Nephron progenitor cell (in vitro differentiated cells): ENCODE results near the gene TECRL.

ENCODE experiments used
- DNase-seq: peaks from one replicate; pipeline ENCODE4 v3.0.0; 2021
- H3K27ac Mint-ChIP-seq: 2 replicates; pipeline ENCODE4 v1.8.0; 2021; ENCODE audit warnings: mild to moderate bottlenecking, moderate library complexity, mixed read lengths
- H3K27me3 Mint-ChIP-seq: 2 replicates; pipeline ENCODE4 v1.8.0; 2021; ENCODE audit warnings: mild to moderate bottlenecking, low read depth, mixed read lengths; ENCODE audit not compliant: poor library complexity
- H3K36me3 Mint-ChIP-seq: 2 replicates; pipeline ENCODE4 v1.8.0; 2021; ENCODE audit warnings: low read depth, mixed read lengths
- H3K4me1 Mint-ChIP-seq: 2 replicates; pipeline ENCODE4 v1.8.0; 2021; ENCODE audit warnings: mixed read lengths
- H3K4me3 Mint-ChIP-seq: 2 replicates; pipeline ENCODE4 v1.8.0; 2021; ENCODE audit warnings: mild to moderate bottlenecking, moderate library complexity, mixed read lengths
- H3K9me3 Mint-ChIP-seq: 2 replicates; pipeline ENCODE4 v1.8.0; 2021; ENCODE audit warnings: mild to moderate bottlenecking, moderate library complexity, mixed read lengths
- CTCF ChIP-seq: fragments of 200-600 bp; sonication (generic); IDR thresholded peaks from 2 replicates; pipeline ENCODE4 v1.5.0; 2021; ENCODE audit warnings: antibody characterized with exemption

Gene TECRL

GRCh38 chr4:64266263-64266662, 143.0 kb downstream of the TECRL start:
- TF ChIP-seq CTCF: no peak
- Mint-ChIP-seq H3K9me3 (no peaks in the 10 kb centered on the region), H3K4me1 (peaks cover 4% of the 10 kb centered on the region), H3K27ac (no peak overlapping the region), H3K36me3 (no peaks in the 10 kb centered on the region), H3K27me3 (no peaks in the 10 kb centered on the region), H3K4me3 (no peak overlapping the region)
- no peak for DNase-seq

- no peak for TF ChIP-seq CTCF
- no peak overlapping the region for H3K27ac Mint-ChIP-seq
- H3K27me3 Mint-ChIP-seq: peaks cover 4% of the 10 kb centered on the region
- H3K4me1 Mint-ChIP-seq: no peaks in the 10 kb centered on the region
- no peaks in the 10 kb centered on the region for H3K36me3 Mint-ChIP-seq
- H3K4me3 Mint-ChIP-seq: no peak overlapping the region
- DNase-seq: no peak
- peaks cover 10% of the 10 kb centered on the region for H3K9me3 Mint-ChIP-seq
These were observed 157.5 kb downstream of the TECRL start for GRCh38 chr4:64251781-64252180.

GRCh38 chr4:64250488-64250887, 158.8 kb downstream of the TECRL start:
- no peak overlapping the region for H3K4me3 Mint-ChIP-seq
- H3K27ac Mint-ChIP-seq: no peak overlapping the region
- TF ChIP-seq CTCF: no peak
- no peaks in the 10 kb centered on the region for H3K4me1 Mint-ChIP-seq
- H3K36me3 Mint-ChIP-seq: no peaks in the 10 kb centered on the region
- peaks cover 10% of the 10 kb centered on the region for H3K9me3 Mint-ChIP-seq
- no peak for DNase-seq
- H3K27me3 Mint-ChIP-seq: peaks cover 4% of the 10 kb centered on the region

GRCh38 chr4:64250061-64250460, 159.2 kb downstream of the TECRL start:
- Mint-ChIP-seq H3K4me3 (no peak overlapping the region), H3K27ac (no peak overlapping the region), H3K9me3 (peaks cover 10% of the 10 kb centered on the region), H3K36me3 (no peaks in the 10 kb centered on the region), H3K4me1 (no peaks in the 10 kb centered on the region), H3K27me3 (peaks cover 4% of the 10 kb centered on the region)
- DNase-seq: no peak
- TF ChIP-seq CTCF: no peak

GRCh38 chr4:64248186-64248585, 161.1 kb downstream of the TECRL start:
- no peak for TF ChIP-seq CTCF
- Mint-ChIP-seq H3K27ac (no peak overlapping the region), H3K9me3 (peaks cover 10% of the 10 kb centered on the region), H3K36me3 (no peaks in the 10 kb centered on the region), H3K27me3 (peaks cover 4% of the 10 kb centered on the region), H3K4me3 (no peak overlapping the region), H3K4me1 (no peaks in the 10 kb centered on the region)
- no peak for DNase-seq

- Mint-ChIP-seq H3K36me3 (no peaks in the 10 kb centered on the region), H3K27ac (no peak overlapping the region), H3K27me3 (no peaks in the 10 kb centered on the region), H3K4me1 (no peaks in the 10 kb centered on the region), H3K9me3 (peaks cover 69% of the 10 kb centered on the region), H3K4me3 (no peak overlapping the region)
- TF ChIP-seq CTCF: no peak
- no peak for DNase-seq
These were observed 178.4 kb downstream of the TECRL start for GRCh38 chr4:64230709-64231310.
